AG09319 (cell line): Measurements from ENCODE around the gene AP5B1.

ENCODE experiments used
- DNase-seq: peaks from one replicate; pipeline ENCODE4 v3.0.0-alpha.2; 2010; ENCODE audit warnings: low read depth; ENCODE audit errors: extremely low read depth
- TF ChIP-seq, protein P1 (sequence below): IDR thresholded peaks from 2 replicates; pipeline ENCODE4 v1.5.1; 2011; ENCODE audit warnings: low read depth, mild to moderate bottlenecking, inconsistent platforms, low read length, moderate library complexity

AP5B1 gene

DNA sequence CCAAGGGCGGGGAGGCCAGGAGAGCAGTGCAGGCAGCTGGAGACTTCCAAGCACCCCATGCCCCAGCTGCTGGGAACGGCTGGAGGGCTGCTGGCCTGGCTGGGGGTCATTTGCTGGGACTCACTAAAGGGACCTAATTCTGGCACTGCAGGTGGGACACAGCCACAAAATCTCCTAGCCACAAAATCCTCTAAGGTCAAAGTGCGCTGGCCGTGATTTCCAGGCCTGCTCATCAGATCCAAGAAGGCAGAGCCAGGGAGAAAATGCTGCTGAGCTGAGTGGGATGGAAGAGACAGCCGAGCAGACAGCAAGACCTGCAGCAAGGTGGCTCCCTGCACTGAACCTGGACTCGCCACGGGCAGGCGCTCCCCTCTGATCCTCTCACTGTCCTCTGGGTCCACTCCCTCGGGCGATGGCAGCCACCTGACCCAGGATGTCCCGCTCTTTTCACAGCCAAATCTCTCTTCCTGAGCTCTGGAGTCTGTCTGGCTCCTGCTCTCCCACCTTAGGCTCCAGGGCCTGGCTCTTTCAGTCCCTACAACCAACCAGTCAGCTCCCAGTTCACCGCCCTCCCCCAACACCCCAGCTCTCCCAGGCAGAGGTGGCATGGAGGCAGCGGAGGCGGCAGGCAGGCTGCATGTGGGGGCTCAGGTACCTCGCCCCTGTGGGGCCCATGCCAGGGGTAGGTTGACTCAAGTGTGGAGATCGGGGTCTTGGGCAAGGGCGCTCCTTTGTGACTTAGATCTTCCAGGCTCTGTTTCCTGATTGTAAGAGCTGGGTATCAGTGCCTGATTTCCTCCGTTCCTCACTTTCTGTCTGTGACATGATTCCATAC lies 20.6 kb upstream of the AP5B1 start:
- no peak for DNase-seq
- TF ChIP-seq, protein P1, sequence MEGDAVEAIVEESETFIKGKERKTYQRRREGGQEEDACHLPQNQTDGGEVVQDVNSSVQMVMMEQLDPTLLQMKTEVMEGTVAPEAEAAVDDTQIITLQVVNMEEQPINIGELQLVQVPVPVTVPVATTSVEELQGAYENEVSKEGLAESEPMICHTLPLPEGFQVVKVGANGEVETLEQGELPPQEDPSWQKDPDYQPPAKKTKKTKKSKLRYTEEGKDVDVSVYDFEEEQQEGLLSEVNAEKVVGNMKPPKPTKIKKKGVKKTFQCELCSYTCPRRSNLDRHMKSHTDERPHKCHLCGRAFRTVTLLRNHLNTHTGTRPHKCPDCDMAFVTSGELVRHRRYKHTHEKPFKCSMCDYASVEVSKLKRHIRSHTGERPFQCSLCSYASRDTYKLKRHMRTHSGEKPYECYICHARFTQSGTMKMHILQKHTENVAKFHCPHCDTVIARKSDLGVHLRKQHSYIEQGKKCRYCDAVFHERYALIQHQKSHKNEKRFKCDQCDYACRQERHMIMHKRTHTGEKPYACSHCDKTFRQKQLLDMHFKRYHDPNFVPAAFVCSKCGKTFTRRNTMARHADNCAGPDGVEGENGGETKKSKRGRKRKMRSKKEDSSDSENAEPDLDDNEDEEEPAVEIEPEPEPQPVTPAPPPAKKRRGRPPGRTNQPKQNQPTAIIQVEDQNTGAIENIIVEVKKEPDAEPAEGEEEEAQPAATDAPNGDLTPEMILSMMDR: no peak

GRCh38 chr11:65798882-65799281 lies 18.1 kb upstream of the AP5B1 start:
- TF ChIP-seq, protein P1: no peak

GRCh38 chr11:65797711-65798110 lies 16.9 kb upstream of the AP5B1 start:
- TF ChIP-seq, protein P1: no peak
- no peak for DNase-seq

More at GRCh38 chr11:65798882-65799281, 18.1 kb upstream of the AP5B1 start:
- DNase-seq: no peak

DNA sequence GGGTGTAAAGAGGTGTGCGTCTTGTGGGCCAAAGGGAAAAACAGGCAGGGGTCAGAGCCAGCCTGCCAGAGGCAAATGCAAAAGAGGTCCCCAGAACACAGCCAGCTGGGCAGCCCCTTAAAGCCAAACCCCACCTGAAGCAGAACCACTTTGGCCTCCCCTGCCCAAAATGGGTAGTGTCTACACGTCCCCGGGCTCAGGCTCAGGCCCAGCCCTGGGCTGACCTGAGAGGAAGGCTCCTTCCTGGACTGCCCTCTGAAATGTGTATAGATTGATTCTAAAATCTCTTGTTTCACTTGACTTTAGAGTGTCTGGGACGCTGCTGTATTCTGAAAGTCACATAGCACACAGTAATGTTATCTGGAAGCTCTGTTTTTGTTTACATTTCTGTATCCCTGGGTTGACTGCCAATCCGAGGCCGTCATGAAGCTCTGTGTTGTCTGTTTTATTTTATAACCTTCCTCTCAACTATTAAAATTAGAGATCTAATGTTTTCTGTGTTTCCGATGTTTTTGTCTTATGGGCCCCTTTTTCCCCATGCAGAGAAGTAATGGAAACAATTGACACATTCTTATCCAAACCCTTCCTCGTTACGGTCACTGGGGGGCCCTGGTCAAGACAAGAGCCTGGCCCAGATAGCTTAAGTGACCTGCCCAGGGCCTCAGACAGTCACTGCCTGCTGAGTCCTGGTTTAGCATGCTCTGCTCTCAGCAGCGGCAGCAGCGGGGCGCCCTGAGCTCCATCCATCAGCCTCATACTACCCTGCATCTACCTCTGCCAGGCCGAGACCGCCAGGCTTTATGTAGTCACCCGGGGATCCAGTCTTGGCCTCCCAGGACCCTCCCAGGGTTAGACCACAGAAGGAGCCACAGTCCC lies 16.2 kb upstream of the AP5B1 start:
- TF ChIP-seq, protein P1: no peak
- no peak for DNase-seq

GRCh38 chr11:65794570-65795510 lies 14.1 kb upstream of the AP5B1 start:
- DNase-seq: no peak
- TF ChIP-seq, protein P1: no peak

GRCh38 chr11:65793625-65794400 lies 13.0 kb upstream of the AP5B1 start:
- DNase-seq: no peak
- TF ChIP-seq, protein P1: no peak
